SU-DHL-6 (cell line): Measurements from ENCODE around the gene SNX13.

ENCODE experiments used
- EZH2phosphoT487 ChIP-seq: fragments of 200-600 bp; sonication (generic), shearing (Covaris generic); conservative IDR thresholded peaks from 2 replicates; pipeline ENCODE4 v1.6.1; 2018; ENCODE audit warnings: mild to moderate bottlenecking, antibody characterized with exemption, low read length, moderate library complexity, mixed read lengths
- TF ChIP-seq, protein P1 (sequence below): fragments of 200-600 bp; sonication (generic); IDR thresholded peaks from one replicate; pipeline ENCODE4 v1.5.1; 2017; ENCODE audit warnings: antibody characterized with exemption, mild to moderate bottlenecking, low read length, moderate library complexity; ENCODE audit not compliant: insufficient read depth, poor library complexity, severe bottlenecking

DNA sequence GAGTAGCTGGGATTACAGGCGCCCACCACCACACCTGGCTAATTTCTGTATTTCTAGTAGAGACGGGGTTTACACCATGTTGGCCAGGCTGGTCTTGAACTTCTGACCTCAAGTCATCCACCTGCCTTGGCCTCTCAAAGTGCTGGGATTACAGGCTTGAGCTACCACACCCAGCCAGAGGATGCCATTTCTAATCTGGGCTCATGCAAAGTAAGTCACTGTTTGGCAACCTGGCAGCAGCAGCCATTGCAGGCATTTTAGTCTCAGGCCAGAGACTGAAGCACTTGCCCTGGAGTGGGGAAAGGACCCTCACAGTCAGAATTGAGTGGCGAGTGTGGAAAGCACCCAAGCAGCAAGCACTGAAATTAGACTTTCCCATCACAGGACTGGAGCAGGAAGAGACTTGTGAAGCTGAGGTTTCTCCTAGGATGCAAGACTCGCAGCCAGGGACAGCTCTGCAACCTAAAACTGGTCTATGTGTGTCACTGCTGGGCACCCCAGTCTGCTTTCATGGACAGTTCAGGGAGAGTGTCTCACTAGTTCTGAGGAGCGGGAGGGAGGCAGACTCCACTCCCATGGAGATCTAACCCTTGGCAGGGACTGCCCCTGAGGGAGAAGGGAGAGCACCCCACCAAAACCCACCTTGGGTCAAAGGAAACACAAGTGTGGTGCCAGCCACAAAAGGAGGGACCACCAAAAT lies 27.6 kb downstream of the SNX13 start:
- TF ChIP-seq, protein P1, sequence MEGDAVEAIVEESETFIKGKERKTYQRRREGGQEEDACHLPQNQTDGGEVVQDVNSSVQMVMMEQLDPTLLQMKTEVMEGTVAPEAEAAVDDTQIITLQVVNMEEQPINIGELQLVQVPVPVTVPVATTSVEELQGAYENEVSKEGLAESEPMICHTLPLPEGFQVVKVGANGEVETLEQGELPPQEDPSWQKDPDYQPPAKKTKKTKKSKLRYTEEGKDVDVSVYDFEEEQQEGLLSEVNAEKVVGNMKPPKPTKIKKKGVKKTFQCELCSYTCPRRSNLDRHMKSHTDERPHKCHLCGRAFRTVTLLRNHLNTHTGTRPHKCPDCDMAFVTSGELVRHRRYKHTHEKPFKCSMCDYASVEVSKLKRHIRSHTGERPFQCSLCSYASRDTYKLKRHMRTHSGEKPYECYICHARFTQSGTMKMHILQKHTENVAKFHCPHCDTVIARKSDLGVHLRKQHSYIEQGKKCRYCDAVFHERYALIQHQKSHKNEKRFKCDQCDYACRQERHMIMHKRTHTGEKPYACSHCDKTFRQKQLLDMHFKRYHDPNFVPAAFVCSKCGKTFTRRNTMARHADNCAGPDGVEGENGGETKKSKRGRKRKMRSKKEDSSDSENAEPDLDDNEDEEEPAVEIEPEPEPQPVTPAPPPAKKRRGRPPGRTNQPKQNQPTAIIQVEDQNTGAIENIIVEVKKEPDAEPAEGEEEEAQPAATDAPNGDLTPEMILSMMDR, result no peak
- no peak for TF ChIP-seq EZH2phosphoT487
